A549 treated with CORT108297 at 1 μM for 4 hours (cell line): ENCODE data around the gene NUP37. TPM values are rescaled to one million over a fixed set of nuclear protein-coding genes. Genes with fewer than 3 reads are reported as not detected.

Experiments
- total RNA-seq: library from RNA; stranded (reverse); fragments of 200-300 nt; extraction: Qiagen RNA extraction; gene quantifications from 5 replicates; pipeline ENCODE4 v1.2.3, GENCODE V29; 2022

NUP37 gene, protein sequence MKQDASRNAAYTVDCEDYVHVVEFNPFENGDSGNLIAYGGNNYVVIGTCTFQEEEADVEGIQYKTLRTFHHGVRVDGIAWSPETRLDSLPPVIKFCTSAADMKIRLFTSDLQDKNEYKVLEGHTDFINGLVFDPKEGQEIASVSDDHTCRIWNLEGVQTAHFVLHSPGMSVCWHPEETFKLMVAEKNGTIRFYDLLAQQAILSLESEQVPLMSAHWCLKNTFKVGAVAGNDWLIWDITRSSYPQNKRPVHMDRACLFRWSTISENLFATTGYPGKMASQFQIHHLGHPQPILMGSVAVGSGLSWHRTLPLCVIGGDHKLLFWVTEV
- 64.1 to 90.8 TPM (median 66.7 TPM) in 5 replicates for total RNA-seq

DNA sequence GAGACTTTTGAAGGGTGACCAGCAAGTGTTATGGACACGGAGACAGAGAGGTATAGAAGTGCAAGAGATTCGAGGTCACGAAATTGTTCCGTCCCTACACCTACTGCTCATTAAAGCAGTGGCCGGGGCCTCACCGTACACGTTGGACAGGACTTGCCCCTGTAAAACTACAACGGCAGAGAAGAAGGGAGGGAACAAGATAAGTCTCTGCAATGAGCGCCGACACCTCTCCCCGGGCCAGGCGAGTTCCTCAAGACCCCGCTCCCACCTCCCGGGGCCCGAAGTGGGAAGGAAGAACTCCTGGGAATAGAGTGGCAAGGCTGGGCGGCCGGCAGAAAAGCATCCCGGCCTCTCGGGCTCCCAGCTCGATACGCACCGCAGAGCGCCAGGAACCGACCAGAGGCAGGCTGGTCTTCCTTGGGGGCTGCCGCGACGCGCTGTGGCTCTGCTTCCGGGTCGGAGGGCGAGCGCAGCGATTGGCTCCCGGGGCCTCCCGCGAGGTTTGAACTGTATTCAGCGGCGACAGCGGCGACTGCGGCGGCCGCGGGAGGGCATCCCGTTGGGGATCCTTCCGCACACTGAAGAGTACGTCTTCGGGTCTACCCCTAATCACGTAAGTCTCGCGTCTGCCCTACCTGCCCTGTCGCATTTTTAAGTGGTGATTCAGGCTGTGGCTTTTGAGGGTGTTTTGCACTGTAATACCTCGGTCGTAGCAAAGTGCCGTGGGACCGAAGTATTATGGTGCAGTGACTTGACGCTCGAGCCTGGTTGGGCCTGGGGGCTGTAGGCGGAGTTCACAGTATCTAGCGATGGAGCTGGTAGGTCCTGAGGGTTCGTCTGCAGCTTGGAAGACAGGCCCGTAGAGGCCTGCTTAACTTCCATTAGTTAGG, at the start of gene NUP37, which contains the start of gene PARPBP:
TSS of gene NUP37 (minus strand) at position 441 of the 890 bp plus-strand sequence. CDS start 1,596 bp downstream, outside the sequence.
TSS of gene PARPBP (plus strand) at position 510 of the 890 bp plus-strand sequence. CDS start 3,706 bp downstream, outside the sequence.

DNA sequence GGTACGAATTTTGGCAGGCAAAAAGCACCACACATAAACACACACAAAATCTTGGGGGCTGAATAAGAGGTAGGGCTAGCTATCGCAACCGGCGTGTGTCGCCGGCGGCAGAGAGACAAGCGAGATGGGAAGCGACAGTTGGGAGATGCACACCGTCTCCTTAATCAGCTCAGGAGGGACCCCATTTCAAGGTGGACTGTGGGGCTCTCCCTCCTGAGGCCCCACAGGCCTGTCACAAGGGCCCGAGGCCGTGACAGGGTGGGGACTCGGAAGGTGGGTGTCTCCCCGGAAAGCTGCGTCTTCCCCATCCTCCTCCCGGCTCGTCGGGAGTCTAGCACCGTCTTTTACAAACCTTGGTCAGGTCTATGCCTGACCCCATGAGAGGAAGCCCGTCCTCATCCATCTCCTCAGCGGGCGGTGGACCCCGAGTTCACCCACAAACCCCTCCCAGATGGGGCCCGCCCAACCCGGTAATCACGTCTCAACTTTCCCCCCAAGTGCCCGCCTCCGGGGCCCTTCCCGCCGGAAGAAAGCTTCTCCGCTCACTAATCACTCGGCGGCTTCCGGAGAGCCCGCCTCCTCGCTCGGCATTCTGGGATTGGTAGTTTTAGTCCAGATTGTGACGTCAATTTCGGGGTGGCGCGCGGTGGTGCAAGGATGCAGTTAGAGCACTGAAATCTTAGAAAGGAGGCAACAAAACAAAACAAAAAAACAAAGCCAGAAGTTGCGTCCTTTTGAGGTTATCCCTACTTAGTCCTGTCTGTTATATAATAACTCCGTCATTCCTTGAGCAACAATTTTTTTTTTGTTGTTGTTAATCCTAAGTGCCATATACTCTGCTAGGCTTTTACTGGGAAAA, 58.1 kb downstream of the NUP37 start, which contains the start of gene WASHC3:
TSS of gene WASHC3 (minus strand) at position 432 of the 859 bp plus-strand sequence. CDS start at position 403, 29 bp downstream.

Other genes with a start within 250 kb of the NUP37 start
- 20.6 to 27.4 TPM (median 24.8 TPM) in 5 replicates for gene DRAM1, start 242.5 kb downstream of the NUP37 start, total RNA-seq
- gene WASHC3, start 58.1 kb downstream of the NUP37 start, total RNA-seq = 28.9 to 37.4 TPM (median 31.3 TPM) in 5 replicates
- 18.7 to 25.3 TPM (median 22.1 TPM) in 5 replicates for gene PARPBP, start 69 bp upstream of the NUP37 start, total RNA-seq
- gene PMCH, start 77.7 kb upstream of the NUP37 start, total RNA-seq = not detected in 5 replicates